ENCODE results near the gene SUGP2. TPM values are rescaled to one million over a fixed set of nuclear protein-coding genes. Genes with fewer than 3 reads are reported as not detected.

SUGP2 gene
- polyA plus RNA-seq, 1 donor from 2014 or later: 204 TPM

DNA sequence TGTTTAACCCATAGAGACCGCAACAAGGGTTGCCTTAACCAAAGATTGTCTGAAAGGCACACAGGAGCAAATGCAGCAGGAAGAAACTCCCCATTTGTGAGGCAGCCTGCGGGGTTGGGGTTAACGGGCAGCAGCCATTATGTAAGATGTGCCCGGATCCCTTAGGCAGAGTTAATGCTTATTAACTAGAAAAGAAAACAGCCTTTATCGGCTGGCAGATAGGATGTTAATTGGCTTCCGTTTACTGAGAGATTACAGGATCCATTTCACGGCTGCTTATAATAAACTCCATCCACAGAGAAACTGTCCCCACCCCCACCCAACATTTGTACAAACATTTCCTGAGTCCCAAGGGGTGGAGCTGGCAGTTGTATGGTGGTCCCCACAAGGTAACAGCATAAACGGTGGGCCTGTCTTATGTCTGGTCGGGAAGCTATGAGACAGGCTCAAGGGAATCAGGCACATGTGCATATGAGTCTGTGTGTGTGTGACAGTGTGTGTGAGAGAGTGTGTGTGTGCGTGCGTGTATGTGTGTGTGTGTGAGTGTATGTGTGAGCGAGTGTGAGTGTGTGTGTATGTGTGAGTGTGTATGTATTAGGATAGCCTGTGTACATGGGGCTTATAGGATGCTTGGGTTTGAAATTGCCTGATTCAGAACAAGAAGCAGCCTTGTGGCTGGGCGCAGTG lies 41.0 kb upstream of the SUGP2 start:
- Histone ChIP-seq H3K9me3 (ENCODE audit: low read length) (no peaks in the 10 kb centered on the region), H3K4me2 (ENCODE audit: low read length) (peak overlapping the region; percentile 34), H3K36me3 (ENCODE audit: insufficient read depth, low read length) (no peaks in the 10 kb centered on the region), H2AFZ (ENCODE audit: low read depth, low read length) (no peak overlapping the region), H3K27me3 (ENCODE audit: insufficient read depth, low read depth, low read length) (no peaks in the 10 kb centered on the region), H3K79me2 (replicated peaks; ENCODE audit: insufficient read depth, low read length) (no peaks in the 10 kb centered on the region), H3K27ac (ENCODE audit: low read length) (peak overlapping the region; percentile 27), H3K9me2 (ENCODE audit: insufficient read depth, low read length) (no peaks in the 10 kb centered on the region), H3F3A (ENCODE audit: insufficient read depth, low read length, poor library complexity, severe bottlenecking) (no peaks in the 10 kb centered on the region), H3K4me3 (ENCODE audit: low read length) (peak overlapping the region; percentile 39), H3K9ac (ENCODE audit: low read length) (peak overlapping the region; percentile 28), H4K20me1 (ENCODE audit: insufficient read depth) (no peaks in the 10 kb centered on the region)
- TF ChIP-seq RAD21 (conservative IDR thresholded peaks at IDR 0.05) (no peak), EP300 (conservative IDR thresholded peaks at IDR 0.05; ENCODE audit: poor library complexity, severe bottlenecking) (no peak), MXI1 (conservative IDR thresholded peaks at IDR 0.05; ENCODE audit: poor library complexity, severe bottlenecking) (no peak), SMC3 (conservative IDR thresholded peaks at IDR 0.05; ENCODE audit: poor library complexity) (no peak), REST (IDR thresholded peaks at IDR 0.05; ENCODE audit: borderline replicate concordance) (no peak), EZH2 (IDR thresholded peaks at IDR 0.05; ENCODE audit: borderline replicate concordance, insufficient read depth, low read length, poor library complexity, severe bottlenecking) (no peak), CTCF (IDR thresholded peaks at IDR 0.05; ENCODE audit: poor library complexity, severe bottlenecking) (no peak), POLR2AphosphoS5 (IDR thresholded peaks at IDR 0.05) (no peak), TAF1 (IDR thresholded peaks at IDR 0.05; ENCODE audit: low read depth) (no peak)

GRCh38 chr19:19071897-19072296 lies 38.6 kb upstream of the SUGP2 start:
- Histone ChIP-seq H3K9ac (ENCODE audit: low read length) (no peak overlapping the region), H3F3A (ENCODE audit: insufficient read depth, low read length, poor library complexity, severe bottlenecking) (no peaks in the 10 kb centered on the region), H3K79me2 (replicated peaks; ENCODE audit: insufficient read depth, low read length) (no peaks in the 10 kb centered on the region), H3K27me3 (ENCODE audit: insufficient read depth, low read depth, low read length) (no peaks in the 10 kb centered on the region), H3K4me2 (ENCODE audit: low read length) (no peak overlapping the region), H2AFZ (ENCODE audit: low read depth, low read length) (no peak overlapping the region), H3K4me3 (ENCODE audit: low read length) (no peak overlapping the region), H3K9me3 (ENCODE audit: low read length) (no peaks in the 10 kb centered on the region), H3K27ac (ENCODE audit: low read length) (no peak overlapping the region), H3K36me3 (ENCODE audit: insufficient read depth, low read length) (no peaks in the 10 kb centered on the region), H4K20me1 (ENCODE audit: insufficient read depth) (no peaks in the 10 kb centered on the region), H3K9me2 (ENCODE audit: insufficient read depth, low read length) (no peaks in the 10 kb centered on the region)
- TF ChIP-seq POLR2AphosphoS5 (IDR thresholded peaks at IDR 0.05) (no peak), RAD21 (conservative IDR thresholded peaks at IDR 0.05) (no peak), TAF1 (IDR thresholded peaks at IDR 0.05; ENCODE audit: low read depth) (no peak), MXI1 (conservative IDR thresholded peaks at IDR 0.05; ENCODE audit: poor library complexity, severe bottlenecking) (no peak), REST (IDR thresholded peaks at IDR 0.05; ENCODE audit: borderline replicate concordance) (no peak), CTCF (IDR thresholded peaks at IDR 0.05; ENCODE audit: poor library complexity, severe bottlenecking) (no peak), EP300 (conservative IDR thresholded peaks at IDR 0.05; ENCODE audit: poor library complexity, severe bottlenecking) (no peak), EZH2 (IDR thresholded peaks at IDR 0.05; ENCODE audit: borderline replicate concordance, insufficient read depth, low read length, poor library complexity, severe bottlenecking) (no peak), SMC3 (conservative IDR thresholded peaks at IDR 0.05; ENCODE audit: poor library complexity) (no peak)

Data from neural cell (in vitro differentiated cells).